GM12878 (cell line): Measurements from ENCODE around the gene NR1I2. TPM values are rescaled to one million over a fixed set of nuclear protein-coding genes. Genes with fewer than 3 reads are reported as not detected.

Source experiments
- ATAC-seq: fragments of 200-7000 bp; cut with Tn5 transposase; 3 replicates; pipeline ENCODE4 v1.9.1; 2020; ENCODE audit warnings: mild to moderate bottlenecking, moderate library complexity
- BruUV-seq: library from RNA; stranded (reverse); fragments of 400-500 nt; replicated peaks from 2 replicates; lab custom pipeline; 2021; lab: Mats Ljungman, UMichigan
- CTCF ChIA-PET: fragments of 300-600 bp; sonication (Branson Sonifier 250); formaldehyde crosslinking; extraction: SDS; loops from one replicate; lab custom pipeline; 2021; ENCODE audit warnings: inconsistent platforms; lab: Yijun Ruan, JAX
- POLR2A ChIA-PET: fragments of 350-600 bp; formaldehyde crosslinking; extraction: SDS; loops from one replicate; lab custom pipeline; 2021; ENCODE audit warnings: inconsistent platforms; lab: Charles Lee
- RAD21 ChIA-PET: fragments of 300-600 bp; sonication (Branson Sonifier 250); formaldehyde crosslinking; loops from one replicate; lab custom pipeline; 2023; ENCODE audit warnings: antibody characterized with exemption; ENCODE audit not compliant: unreplicated experiment; lab: Charles Lee
- SMC1A ChIA-PET: fragments of 300-600 bp; sonication (Branson Sonifier 250); formaldehyde crosslinking; loops from one replicate; lab custom pipeline; 2023; ENCODE audit not compliant: unreplicated experiment, uncharacterized antibody; lab: Charles Lee
- DNase-seq: peaks from one replicate; pipeline ENCODE4 v3.0.0-alpha.2; 2011; ENCODE audit warnings: low read depth, low spot score
- FAIRE-seq: peaks from 3 replicates; lab custom pipeline; 2011; peaks lifted over from hg19 to GRCh38; lab: Jason Lieb, UNC
- H2AFZ ChIP-seq: 2 replicates; pipeline ENCODE4 v1.6.0; 2011; ENCODE audit warnings: low read depth, low read length, control low read depth; ENCODE audit not compliant: control insufficient read depth
- H3K27ac ChIP-seq: 2 replicates; pipeline ENCODE4 v1.5.1; 2011; ENCODE audit warnings: control low read depth; ENCODE audit not compliant: control insufficient read depth, insufficient read depth
- H3K27me3 ChIP-seq, 2 experiments: replicated peaks in 1 of 2; 2 replicates each; pipeline versions ENCODE4 v1.6.0 to v1.6.1; 2011; ENCODE audit warnings: low read length in 1 of 2; ENCODE audit not compliant: control insufficient read depth in 2 of 2, insufficient read depth in 2 of 2
- H3K36me3 ChIP-seq, 2 experiments: 2 replicates each; pipeline ENCODE4 v1.5.1; 2011; ENCODE audit warnings: low read length in 1 of 2; ENCODE audit not compliant: control insufficient read depth in 2 of 2, insufficient read depth in 2 of 2
- H3K4me1 ChIP-seq: 2 replicates; pipeline ENCODE4 v1.6.1; 2011; ENCODE audit warnings: mild to moderate bottlenecking, low read length, moderate library complexity, mixed read lengths; ENCODE audit not compliant: control insufficient read depth, insufficient read depth
- H3K4me2 ChIP-seq: 2 replicates; pipeline ENCODE4 v1.6.0; 2011; ENCODE audit warnings: control low read depth; ENCODE audit not compliant: control insufficient read depth, insufficient read depth
- H3K4me3 ChIP-seq: fragments of 200-600 bp; sonication (generic); 2 replicates; pipeline ENCODE4 v1.5.1; 2016
- H3K79me2 ChIP-seq: 2 replicates; pipeline ENCODE4 v1.6.0; 2011; ENCODE audit warnings: low read length; ENCODE audit not compliant: control insufficient read depth, insufficient read depth
- H3K9ac ChIP-seq: 2 replicates; pipeline ENCODE4 v1.8.0; 2011; ENCODE audit warnings: low read length, control low read depth, mixed read lengths; ENCODE audit not compliant: control insufficient read depth, insufficient read depth
- H3K9me3 ChIP-seq: replicated peaks from 3 replicates; pipeline ENCODE4 v1.5.1; 2011; ENCODE audit warnings: mild to moderate bottlenecking, low read length; ENCODE audit not compliant: control insufficient read depth, insufficient read depth
- H4K20me1 ChIP-seq: 2 replicates; pipeline ENCODE4 v1.6.0; 2011; ENCODE audit not compliant: control insufficient read depth, insufficient read depth
- ATF3 ChIP-seq: IDR thresholded peaks from 2 replicates; pipeline ENCODE4 v1.6.1; 2011; ENCODE audit warnings: low read depth, mild to moderate bottlenecking, low read length, moderate library complexity, borderline replicate concordance; ENCODE audit errors: extremely low read depth
- ATF7 ChIP-seq: fragments of 450-650 bp; IDR thresholded peaks from 2 replicates; pipeline ENCODE4 v1.6.1; 2016; ENCODE audit warnings: low read depth, mild to moderate bottlenecking
- BCLAF1 ChIP-seq: fragments of 450-650 bp; IDR thresholded peaks from 2 replicates; pipeline ENCODE4 v1.6.1; 2017; ENCODE audit warnings: antibody characterized with exemption, mild to moderate bottlenecking, moderate library complexity
- CBX3 ChIP-seq: fragments of 200-600 bp; sonication (generic); IDR thresholded peaks from 2 replicates; pipeline ENCODE4 v1.6.1; 2016; ENCODE audit warnings: low read depth, borderline replicate concordance
- CREB1 ChIP-seq: IDR thresholded peaks from 2 replicates; pipeline ENCODE4 v1.6.1; 2012; ENCODE audit warnings: low read depth, mild to moderate bottlenecking, inconsistent platforms
- NFYA ChIP-seq: IDR thresholded peaks from 2 replicates; pipeline ENCODE4 v1.6.1; 2011; ENCODE audit warnings: low read depth, mild to moderate bottlenecking, low read length, improper control_type of control experiment, borderline replicate concordance
- POU2F2 ChIP-seq: IDR thresholded peaks from 3 replicates; pipeline ENCODE4 v1.6.1; 2011; ENCODE audit warnings: low read depth, mild to moderate bottlenecking, low read length, borderline replicate concordance
- RAD51 ChIP-seq: fragments of 450-650 bp; IDR thresholded peaks from 2 replicates; pipeline ENCODE4 v1.6.1; 2016; ENCODE audit warnings: moderate library complexity, mild to moderate bottlenecking, inconsistent platforms
- RB1 ChIP-seq: fragments of 450-650 bp; formaldehyde crosslinking; IDR thresholded peaks from 2 replicates; pipeline ENCODE4 v1.6.1; 2017; ENCODE audit warnings: mild to moderate bottlenecking, borderline replicate concordance
- RELA ChIP-seq: fragments of 450-650 bp; IDR thresholded peaks from 2 replicates; pipeline ENCODE4 v1.8.0; 2014; ENCODE audit warnings: borderline replicate concordance; ENCODE audit not compliant: partially characterized antibody
- RFX5 ChIP-seq: IDR thresholded peaks from 2 replicates; pipeline ENCODE4 v1.6.1; 2011; ENCODE audit warnings: low read depth, low read length, improper control_type of control experiment
- SP1 ChIP-seq: IDR thresholded peaks from one replicate; pipeline ENCODE4 v1.6.1; 2011; ENCODE audit warnings: low read depth, low read length
- SREBF1 ChIP-seq: IDR thresholded peaks from 2 replicates; pipeline ENCODE4 v1.6.1; 2012; ENCODE audit warnings: mild to moderate bottlenecking, low read length
- ZBTB4 ChIP-seq: fragments of 450-650 bp; formaldehyde crosslinking; IDR thresholded peaks from 2 replicates; pipeline ENCODE4 v1.4.0; 2022; ENCODE audit warnings: mild to moderate bottlenecking, moderate library complexity
- ZNF687 ChIP-seq: fragments of 450-650 bp; IDR thresholded peaks from 2 replicates; pipeline ENCODE4 v1.6.1; 2017; ENCODE audit warnings: mild to moderate bottlenecking, moderate library complexity
- WGBS: methylation state at CpG from one replicate; pipeline ENCODE4 v1.1.6; 2016; ENCODE audit warnings: low lambda C conversion rate; ENCODE audit not compliant: insufficient replicate concordance, insufficient coverage; ENCODE audit errors: missing lambda C conversion rate; 5-methylcytosine and 5-hydroxymethylcytosine counted together
- in situ Hi-C: fragments of 300-500 bp; cut with MboI; formaldehyde crosslinking; loops from 9 replicates; pipeline ENCODE4 v1.14.3; 2018; ENCODE audit warnings: mixed read lengths
- intact Hi-C: fragments of 100-400 bp; cut with micrococcal nuclease; formaldehyde crosslinking; loops from one replicate; pipeline ENCODE4 v1.14.2; 2022; ENCODE audit not compliant: unreplicated experiment
- polyA plus RNA-seq, 11 experiments: library from polyadenylated mRNA; depleted of rRNA in 4 of 11; unstranded in 6 of 11; stranded (reverse) in 5 of 11; fragments of >200 nt; fragmentation: Nextera tagmentation in 4 of 11; fragmentation: Illumina TruSeq in 1 of 11; extraction: Ambion mirVana in 4 of 11; extraction: Trizol in 1 of 11; gene quantifications; 1 replicate in 1 of 11; 2 replicates in 10 of 11; pipeline versions ENCODE4 v1.2.1 to v1.2.3, GENCODE V29; 2011 to 2016; ENCODE audit warnings: inconsistent platforms in 2 of 11, missing spikeins in 2 of 11, low read depth in 1 of 11
- total RNA-seq, 4 experiments: library from RNA; depleted of rRNA in 3 of 4; stranded (reverse); fragments of >200 nt in 3 of 4; fragmentation: Illumina TruSeq in 1 of 4; extraction: Trizol in 1 of 4; gene quantifications; 2 replicates each; pipeline versions ENCODE4 v1.2.1 to v1.2.3, GENCODE V29; 2013 to 2021

Gene NR1I2
- total and polyA plus RNA-seq, 10 of the 15 experiments (the other 5 are each of a cell fraction or from before 2014, with no cell fraction given) = 0.03 to 1.0 (median 0.39) TPM

- in situ Hi-C loops = no loop called here
- Histone ChIP-seq H4K20me1 (no peaks in the 10 kb centered on the region), H3K9me3 (no peaks in the 10 kb centered on the region), H3K27me3 (no peaks in the 10 kb centered on the region), H3K79me2 (no peaks in the 10 kb centered on the region), H3K9ac (no peak overlapping the region), H3K27ac (no peak overlapping the region), H2AFZ (no peak overlapping the region), H3K4me2 (no peak overlapping the region), H3K4me3 (no peak overlapping the region), H3K4me1 (peaks cover 10% of the 10 kb centered on the region), H3K36me3 (no peaks in the 10 kb centered on the region)
- intact Hi-C loops = no loop called here
- BruUV-seq = no TSS peak
- FAIRE-seq (no peak), DNase-seq (no peak), ATAC-seq (no peak)
- WGBS = 100% methylated on average over 4 of the region's 4 CpGs
- POLR2A ChIA-PET = interaction anchor here (1.2 to 1.4 kb wide), 2 partner anchors 22 to 287 kb away, joined by 3 read pairs; no protein-coding TSS in a partner anchor
- SMC1A ChIA-PET = interaction anchor here (0.8 to 1.5 kb wide), 3 partner anchors 25 to 549 kb away, joined by 3 to 4 read pairs (median 3); no protein-coding TSS in a partner anchor
- CTCF ChIA-PET = interaction anchor here (1.1 to 2.4 kb wide), 3 partner anchors 11 to 33 kb away, joined by 3 to 11 read pairs (median 4); no protein-coding TSS in a partner anchor
- RAD21 ChIA-PET = no interaction called here
- TF ChIP-seq NFYA = no peak
- no peak for TF ChIP-seq RAD51
- no peak for TF ChIP-seq CBX3
- TF ChIP-seq POU2F2 = no peak
- TF ChIP-seq ATF3 = no peak
- TF ChIP-seq RELA = no peak
- TF ChIP-seq ZNF687 = no peak
- TF ChIP-seq SP1 = no peak
- no peak for TF ChIP-seq BCLAF1
- TF ChIP-seq RB1 = no peak
- TF ChIP-seq SREBF1 = no peak
- no peak for TF ChIP-seq ATF7
- TF ChIP-seq ZBTB4 = no peak
- TF ChIP-seq RFX5 = no peak
- TF ChIP-seq CREB1 = no peak
Observed at GRCh38 chr3:119808244-119808643, 26.3 kb downstream of the NR1I2 start.
